Thyroid gland (tissue), 4 donors: Measurements from ENCODE around the gene FOXS1. TPM values are rescaled to one million over a fixed set of nuclear protein-coding genes. Genes with fewer than 3 reads are reported as not detected.

ENCODE experiments used
- DNase-seq, 2 donors: peaks; one replicate each; pipeline ENCODE4 v3.0.0-alpha.2; 2019
- H3K27ac ChIP-seq, 3 donors: fragments of 200-600 bp; sonication (generic); 1 replicate in 2 of 3; 2 replicates in 1 of 3; pipeline ENCODE4 v1.5.1; 2016 to 2019; ENCODE audit warnings: mild to moderate bottlenecking in 1 of 3, moderate library complexity in 1 of 3
- H3K27me3 ChIP-seq: fragments of 200-600 bp; sonication (generic); one replicate; pipeline ENCODE4 v1.5.1; 2019
- H3K36me3 ChIP-seq, 2 donors: fragments of 200-600 bp; sonication (generic); one replicate each; pipeline ENCODE4 v1.5.1; 2016 to 2019
- H3K4me1 ChIP-seq, 2 donors: fragments of 200-600 bp; sonication (generic); one replicate each; pipeline ENCODE4 v1.5.1; 2017 to 2019
- H3K4me3 ChIP-seq, 3 donors: fragments of 200-600 bp; sonication (generic); replicated peaks in 1 of 3; 1 replicate in 2 of 3; 2 replicates in 1 of 3; pipeline ENCODE4 v1.5.1; 2016; ENCODE audit warnings: mild to moderate bottlenecking in 1 of 3
- H3K9me3 ChIP-seq: fragments of 200-600 bp; sonication (generic); one replicate; pipeline ENCODE4 v1.5.1; 2017
- CTCF ChIP-seq, 6 experiments: fragments of 200-600 bp in 3 of 6; fragments of 450-650 bp in 3 of 6; sonication (generic) in 3 of 6; IDR thresholded peaks; one replicate each; pipeline ENCODE4 v1.5.1; 2016 to 2019; ENCODE audit warnings: antibody characterized with exemption in 6 of 6, mild to moderate bottlenecking in 2 of 6, inconsistent platforms in 1 of 6, moderate library complexity in 1 of 6
- POLR2A ChIP-seq, 2 donors: fragments of 450-650 bp; IDR thresholded peaks; one replicate each; pipeline ENCODE4 v1.6.1; 2017; ENCODE audit warnings: antibody characterized with exemption in 2 of 2, mild to moderate bottlenecking in 2 of 2, moderate library complexity in 1 of 2
- WGBS, 2 donors: methylation state at CpG; one replicate each; pipeline ENCODE4 v1.1.5; 2017; 5-methylcytosine and 5-hydroxymethylcytosine counted together
- intact Hi-C: fragments of 100-400 bp; cut with DNase I; formaldehyde crosslinking; loops from one replicate; pipeline ENCODE4 v1.15.1; 2023
- total RNA-seq, 4 donors: library from RNA; depleted of rRNA; stranded (reverse); fragments of >200 nt; gene quantifications; one replicate each; pipeline ENCODE4 v1.2.3, GENCODE V29; 2016

Gene FOXS1
- total RNA-seq, 4 donors from 2014 or later: 0.44 to 1.0 TPM; not detected in 2

- WGBS, 2 donors: 8 to 12% methylated on average over 12 to 15 of the region's 15 CpGs
- Histone ChIP-seq H3K4me3 (peak overlapping the region in 1 of 3 donors; percentile 46), H3K4me1 (peaks cover 10 to 19% of the 10 kb centered on the region in 2 donors), H3K27ac (no peak overlapping the region), H3K27me3 (no peaks in the 10 kb centered on the region), H3K9me3 (no peaks in the 10 kb centered on the region), H3K36me3 (no peaks in the 10 kb centered on the region)
- peak; percentile 40 to 41 for DNase-seq
- TF ChIP-seq CTCF (IDR thresholded peaks at IDR 0.05): no peak
- TF ChIP-seq POLR2A (IDR thresholded peaks at IDR 0.05): no peak
- intact Hi-C loops: no loop called here
Observed at GRCh38 chr20:31860390-31861134, 15.2 kb upstream of the FOXS1 start.

DNA sequence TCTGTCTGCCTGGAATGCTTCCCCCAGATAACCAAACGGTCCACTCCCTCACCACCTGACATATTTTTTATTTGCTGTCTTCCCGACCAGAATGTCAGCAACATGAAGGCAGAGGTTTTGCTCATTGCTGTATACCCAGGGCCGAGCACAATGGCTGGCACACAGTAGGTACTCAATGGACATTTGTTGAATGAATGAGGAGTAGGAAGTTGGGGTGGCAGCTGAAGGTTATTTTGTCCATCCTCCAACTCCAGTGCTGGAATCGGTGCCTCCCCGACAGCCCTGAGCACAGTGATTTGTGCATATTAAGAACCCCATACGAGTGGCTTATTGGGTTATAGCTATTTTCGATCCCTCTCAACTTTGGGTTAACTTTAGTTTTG is 14.6 kb upstream of the FOXS1 start:
- Histone ChIP-seq H3K4me3 (no peak overlapping the region), H3K27me3 (no peaks in the 10 kb centered on the region)

GRCh38 chr20:31859266-31859997 is 14.0 kb upstream of the FOXS1 start:
- 94 to 96% methylated on average over 5 of the region's 5 CpGs for WGBS, 2 donors
- no peak overlapping the region for H3K4me3 ChIP-seq
- no peaks in the 10 kb centered on the region for H3K36me3 ChIP-seq
- H3K27ac ChIP-seq: no peak overlapping the region
- no peaks in the 10 kb centered on the region for H3K9me3 ChIP-seq
- H3K4me1 ChIP-seq: peaks cover 10 to 19% of the 10 kb centered on the region in 2 donors
- no peak for DNase-seq
- no peak for TF ChIP-seq POLR2A (IDR thresholded peaks at IDR 0.05)
- no peak for TF ChIP-seq CTCF (IDR thresholded peaks at IDR 0.05)
- intact Hi-C loops: loop anchor here (10.0 kb wide), 1 partner anchor 165 kb away; no protein-coding TSS in a partner anchor
- H3K27me3 ChIP-seq: no peaks in the 10 kb centered on the region

More for the DNA sequence above, 14.6 kb upstream of the FOXS1 start:
- no peak overlapping the region for H3K27ac ChIP-seq
- no peak for TF ChIP-seq POLR2A (IDR thresholded peaks at IDR 0.05)
- TF ChIP-seq CTCF (IDR thresholded peaks at IDR 0.05): no peak
- H3K36me3 ChIP-seq: no peaks in the 10 kb centered on the region
- DNase-seq: no peak
- intact Hi-C loops: loop anchor here (10.0 kb wide), 1 partner anchor 165 kb away; no protein-coding TSS in a partner anchor
- no peaks in the 10 kb centered on the region for H3K9me3 ChIP-seq
- 64 to 66% methylated on average over 7 of the region's 7 CpGs for WGBS, 2 donors
- H3K4me1 ChIP-seq: peaks cover 10 to 19% of the 10 kb centered on the region in 2 donors

- peaks cover 10 to 19% of the 10 kb centered on the region in 2 donors for H3K4me1 ChIP-seq
- no peaks in the 10 kb centered on the region for H3K27me3 ChIP-seq
- H3K9me3 ChIP-seq: no peaks in the 10 kb centered on the region
- intact Hi-C loops: loop anchor here (10.0 kb wide), 1 partner anchor 166 kb away; no protein-coding TSS in a partner anchor
- no peak overlapping the region for H3K4me3 ChIP-seq
- H3K27ac ChIP-seq: no peak overlapping the region
- TF ChIP-seq POLR2A (IDR thresholded peaks at IDR 0.05) (no peak), CTCF (IDR thresholded peaks at IDR 0.05) (no peak)
- 36 to 49% methylated on average over 3 of the region's 3 CpGs for WGBS, 2 donors
- DNase-seq: no peak
- no peaks in the 10 kb centered on the region for H3K36me3 ChIP-seq
Observed at GRCh38 chr20:31858760-31859083, 13.3 kb upstream of the FOXS1 start.
